SHP77 treated with DMSO at 0.1 percent for 48 hours (cell line): ENCODE measurements around the gene IRGM.

Experiments used
- DNase-seq: peaks from one replicate; lab custom pipeline; 2025; lab: John Stamatoyannopoulos, UW

The IRGM gene

DNA sequence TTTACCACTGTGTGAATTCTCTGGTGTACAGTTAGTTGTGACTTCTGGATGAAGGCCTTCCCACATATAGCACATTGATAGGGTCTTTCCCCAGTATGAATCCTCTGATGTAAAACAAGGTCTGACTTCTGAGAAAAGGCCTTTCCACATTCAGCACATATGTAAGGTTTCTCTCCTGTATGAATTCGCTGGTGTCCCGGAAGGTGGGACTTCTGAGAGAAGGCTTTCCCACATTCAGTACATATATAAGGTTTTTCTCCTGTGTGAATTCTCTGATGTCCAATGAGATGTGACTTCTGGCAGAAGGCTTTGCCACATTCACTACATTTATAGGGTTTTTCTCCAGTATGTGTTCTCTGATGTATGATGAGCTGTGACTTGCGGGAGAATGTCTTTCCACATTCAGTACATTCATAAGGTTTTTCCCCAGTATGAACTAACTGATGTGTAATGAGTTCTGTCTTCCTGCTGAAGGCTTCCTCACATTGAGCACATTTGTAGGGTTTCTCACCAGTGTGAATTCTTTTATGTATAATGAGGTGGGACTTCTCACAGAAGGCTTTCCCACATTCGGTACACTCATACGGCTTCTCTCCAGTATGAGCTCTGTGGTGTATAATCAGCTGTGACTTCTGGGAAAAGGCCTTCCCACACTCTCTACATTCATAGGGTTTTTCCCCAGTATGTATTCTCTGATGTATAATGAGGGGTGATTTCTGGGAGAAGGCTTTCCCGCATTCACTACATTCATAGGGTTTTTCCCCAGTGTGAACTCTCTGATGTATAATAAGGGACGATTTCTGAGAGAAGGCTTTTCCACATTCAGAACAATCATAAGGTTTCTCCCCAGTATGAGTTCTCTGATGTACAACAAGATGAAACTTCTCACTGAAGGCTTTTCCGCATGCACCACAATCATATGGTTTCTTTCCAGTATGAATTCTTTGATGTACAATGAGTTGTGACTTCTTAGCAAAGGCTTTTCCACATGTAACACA lies 49.4 kb downstream of the IRGM start:
- no peak for DNase-seq
